ENCODE data around the gene PDGFRA.

The PDGFRA gene

GRCh38 chr4:54233277-54233696 lies 4.2 kb downstream of the PDGFRA start (continued):
- TF ChIP-seq, protein P1, sequence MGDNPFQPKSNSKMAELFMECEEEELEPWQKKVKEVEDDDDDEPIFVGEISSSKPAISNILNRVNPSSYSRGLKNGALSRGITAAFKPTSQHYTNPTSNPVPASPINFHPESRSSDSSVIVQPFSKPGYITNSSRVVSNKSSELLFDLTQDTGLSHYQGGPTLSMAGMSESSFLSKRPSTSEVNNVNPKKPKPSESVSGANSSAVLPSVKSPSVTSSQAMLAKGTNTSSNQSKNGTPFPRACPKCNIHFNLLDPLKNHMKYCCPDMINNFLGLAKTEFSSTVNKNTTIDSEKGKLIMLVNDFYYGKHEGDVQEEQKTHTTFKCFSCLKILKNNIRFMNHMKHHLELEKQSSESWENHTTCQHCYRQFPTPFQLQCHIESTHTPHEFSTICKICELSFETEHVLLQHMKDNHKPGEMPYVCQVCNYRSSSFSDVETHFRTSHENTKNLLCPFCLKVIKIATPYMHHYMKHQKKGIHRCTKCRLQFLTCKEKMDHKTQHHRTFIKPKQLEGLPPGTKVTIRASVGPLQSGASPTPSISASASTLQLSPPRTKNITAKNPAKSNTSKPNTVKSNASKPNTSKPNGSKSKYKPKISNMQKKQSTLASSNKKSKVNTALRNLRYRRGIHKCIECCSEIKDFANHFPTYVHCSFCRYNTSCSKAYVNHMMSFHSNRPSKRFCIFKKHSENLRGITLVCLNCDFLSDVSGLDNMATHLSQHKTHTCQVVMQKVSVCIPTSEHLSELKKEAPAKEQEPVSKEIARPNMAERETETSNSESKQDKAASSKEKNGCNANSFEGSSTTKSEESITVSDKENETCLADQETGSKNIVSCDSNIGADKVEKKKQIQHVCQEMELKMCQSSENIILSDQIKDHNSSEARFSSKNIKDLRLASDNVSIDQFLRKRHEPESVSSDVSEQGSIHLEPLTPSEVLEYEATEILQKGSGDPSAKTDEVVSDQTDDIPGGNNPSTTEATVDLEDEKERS (tag by site-specific recombination; IDR thresholded peaks at IDR 0.05), result no peak
- TF ChIP-seq ZBTB6 (tag by site-specific recombination; IDR thresholded peaks at IDR 0.05) (no peak), ZBTB1 (tag by site-specific recombination; IDR thresholded peaks at IDR 0.05) (no peak), ZBTB17 (tag by site-specific recombination; IDR thresholded peaks at IDR 0.05) (no peak; the same call in 1 of the 2 replicates), ZNF404 (tag by site-specific recombination; IDR thresholded peaks at IDR 0.05) (no peak), ZNF558 (tag by site-specific recombination; IDR thresholded peaks at IDR 0.05) (no peak), INSM2 (tag by site-specific recombination; IDR thresholded peaks at IDR 0.05) (no peak), ZEB2 (tag by site-specific recombination; IDR thresholded peaks at IDR 0.05) (no peak), TRIM28 (IDR thresholded peaks at IDR 0.05; ENCODE audit: borderline replicate concordance, low read length) (no peak), ZNF571 (tag by site-specific recombination; IDR thresholded peaks at IDR 0.05) (no peak), ZNF24 (tag by site-specific recombination; IDR thresholded peaks at IDR 0.05) (no peak), ZNF843 (tag by site-specific recombination; IDR thresholded peaks at IDR 0.05) (no peak), SP3 (tag by site-specific recombination; IDR thresholded peaks at IDR 0.05) (no peak), ZNF324 (tag by site-specific recombination; IDR thresholded peaks at IDR 0.05) (no peak), GFI1B (tag by site-specific recombination; IDR thresholded peaks at IDR 0.05) (no peak), KLF10 (tag by site-specific recombination; IDR thresholded peaks at IDR 0.05) (no peak), ZBTB21 (tag by site-specific recombination; IDR thresholded peaks at IDR 0.05) (no peak), ZNF266 (tag by site-specific recombination; IDR thresholded peaks at IDR 0.05; ENCODE audit: low read depth) (no peak), ZNF2 (tag by site-specific recombination; IDR thresholded peaks at IDR 0.05) (0 out of 2 replicates have a peak, but pooled peaks have one; percentile 6), ZXDB (tag by site-specific recombination; IDR thresholded peaks at IDR 0.05) (no peak; the same call in 1 of the 2 replicates), ZNF423 (tag by site-specific recombination; IDR thresholded peaks at IDR 0.05) (peak; percentile 51; the same call in 1 of the 2 replicates), ZNF121 (tag by site-specific recombination; IDR thresholded peaks at IDR 0.05) (no peak), ZNF777 (tag by site-specific recombination; IDR thresholded peaks at IDR 0.05; ENCODE audit: borderline replicate concordance) (no peak), PATZ1 (tag by site-specific recombination; IDR thresholded peaks at IDR 0.05) (no peak)
- TF ChIP-seq, protein P2, sequence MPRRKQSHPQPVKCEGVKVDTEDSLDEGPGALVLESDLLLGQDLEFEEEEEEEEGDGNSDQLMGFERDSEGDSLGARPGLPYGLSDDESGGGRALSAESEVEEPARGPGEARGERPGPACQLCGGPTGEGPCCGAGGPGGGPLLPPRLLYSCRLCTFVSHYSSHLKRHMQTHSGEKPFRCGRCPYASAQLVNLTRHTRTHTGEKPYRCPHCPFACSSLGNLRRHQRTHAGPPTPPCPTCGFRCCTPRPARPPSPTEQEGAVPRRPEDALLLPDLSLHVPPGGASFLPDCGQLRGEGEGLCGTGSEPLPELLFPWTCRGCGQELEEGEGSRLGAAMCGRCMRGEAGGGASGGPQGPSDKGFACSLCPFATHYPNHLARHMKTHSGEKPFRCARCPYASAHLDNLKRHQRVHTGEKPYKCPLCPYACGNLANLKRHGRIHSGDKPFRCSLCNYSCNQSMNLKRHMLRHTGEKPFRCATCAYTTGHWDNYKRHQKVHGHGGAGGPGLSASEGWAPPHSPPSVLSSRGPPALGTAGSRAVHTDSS (tag by site-specific recombination; IDR thresholded peaks at IDR 0.05), result no peak
- TF ChIP-seq, protein P3, sequence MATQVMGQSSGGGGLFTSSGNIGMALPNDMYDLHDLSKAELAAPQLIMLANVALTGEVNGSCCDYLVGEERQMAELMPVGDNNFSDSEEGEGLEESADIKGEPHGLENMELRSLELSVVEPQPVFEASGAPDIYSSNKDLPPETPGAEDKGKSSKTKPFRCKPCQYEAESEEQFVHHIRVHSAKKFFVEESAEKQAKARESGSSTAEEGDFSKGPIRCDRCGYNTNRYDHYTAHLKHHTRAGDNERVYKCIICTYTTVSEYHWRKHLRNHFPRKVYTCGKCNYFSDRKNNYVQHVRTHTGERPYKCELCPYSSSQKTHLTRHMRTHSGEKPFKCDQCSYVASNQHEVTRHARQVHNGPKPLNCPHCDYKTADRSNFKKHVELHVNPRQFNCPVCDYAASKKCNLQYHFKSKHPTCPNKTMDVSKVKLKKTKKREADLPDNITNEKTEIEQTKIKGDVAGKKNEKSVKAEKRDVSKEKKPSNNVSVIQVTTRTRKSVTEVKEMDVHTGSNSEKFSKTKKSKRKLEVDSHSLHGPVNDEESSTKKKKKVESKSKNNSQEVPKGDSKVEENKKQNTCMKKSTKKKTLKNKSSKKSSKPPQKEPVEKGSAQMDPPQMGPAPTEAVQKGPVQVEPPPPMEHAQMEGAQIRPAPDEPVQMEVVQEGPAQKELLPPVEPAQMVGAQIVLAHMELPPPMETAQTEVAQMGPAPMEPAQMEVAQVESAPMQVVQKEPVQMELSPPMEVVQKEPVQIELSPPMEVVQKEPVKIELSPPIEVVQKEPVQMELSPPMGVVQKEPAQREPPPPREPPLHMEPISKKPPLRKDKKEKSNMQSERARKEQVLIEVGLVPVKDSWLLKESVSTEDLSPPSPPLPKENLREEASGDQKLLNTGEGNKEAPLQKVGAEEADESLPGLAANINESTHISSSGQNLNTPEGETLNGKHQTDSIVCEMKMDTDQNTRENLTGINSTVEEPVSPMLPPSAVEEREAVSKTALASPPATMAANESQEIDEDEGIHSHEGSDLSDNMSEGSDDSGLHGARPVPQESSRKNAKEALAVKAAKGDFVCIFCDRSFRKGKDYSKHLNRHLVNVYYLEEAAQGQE (tag by site-specific recombination; IDR thresholded peaks at IDR 0.05), result no peak
- TF ChIP-seq, protein P4, sequence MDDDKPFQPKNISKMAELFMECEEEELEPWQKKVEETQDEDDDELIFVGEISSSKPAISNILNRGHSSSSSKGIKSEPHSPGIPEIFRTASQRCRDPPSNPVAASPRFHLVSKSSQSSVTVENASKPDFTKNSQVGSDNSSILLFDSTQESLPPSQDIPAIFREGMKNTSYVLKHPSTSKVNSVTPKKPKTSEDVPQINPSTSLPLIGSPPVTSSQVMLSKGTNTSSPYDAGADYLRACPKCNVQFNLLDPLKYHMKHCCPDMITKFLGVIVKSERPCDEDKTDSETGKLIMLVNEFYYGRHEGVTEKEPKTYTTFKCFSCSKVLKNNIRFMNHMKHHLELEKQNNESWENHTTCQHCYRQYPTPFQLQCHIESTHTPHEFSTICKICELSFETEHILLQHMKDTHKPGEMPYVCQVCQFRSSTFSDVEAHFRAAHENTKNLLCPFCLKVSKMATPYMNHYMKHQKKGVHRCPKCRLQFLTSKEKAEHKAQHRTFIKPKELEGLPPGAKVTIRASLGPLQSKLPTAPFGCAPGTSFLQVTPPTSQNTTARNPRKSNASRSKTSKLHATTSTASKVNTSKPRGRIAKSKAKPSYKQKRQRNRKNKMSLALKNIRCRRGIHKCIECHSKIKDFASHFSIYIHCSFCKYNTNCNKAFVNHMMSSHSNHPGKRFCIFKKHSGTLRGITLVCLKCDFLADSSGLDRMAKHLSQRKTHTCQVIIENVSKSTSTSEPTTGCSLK (tag by site-specific recombination; IDR thresholded peaks at IDR 0.05), result no peak

Measured in HEK293 (cell line).